ENCODE results near the gene MAP2K3.
"Not testable (repeated sequence)": the region's sequence is repeated elsewhere in the genome, so short reads cannot be mapped to it uniquely, and the experiment has no call there.

MAP2K3 gene

DNA sequence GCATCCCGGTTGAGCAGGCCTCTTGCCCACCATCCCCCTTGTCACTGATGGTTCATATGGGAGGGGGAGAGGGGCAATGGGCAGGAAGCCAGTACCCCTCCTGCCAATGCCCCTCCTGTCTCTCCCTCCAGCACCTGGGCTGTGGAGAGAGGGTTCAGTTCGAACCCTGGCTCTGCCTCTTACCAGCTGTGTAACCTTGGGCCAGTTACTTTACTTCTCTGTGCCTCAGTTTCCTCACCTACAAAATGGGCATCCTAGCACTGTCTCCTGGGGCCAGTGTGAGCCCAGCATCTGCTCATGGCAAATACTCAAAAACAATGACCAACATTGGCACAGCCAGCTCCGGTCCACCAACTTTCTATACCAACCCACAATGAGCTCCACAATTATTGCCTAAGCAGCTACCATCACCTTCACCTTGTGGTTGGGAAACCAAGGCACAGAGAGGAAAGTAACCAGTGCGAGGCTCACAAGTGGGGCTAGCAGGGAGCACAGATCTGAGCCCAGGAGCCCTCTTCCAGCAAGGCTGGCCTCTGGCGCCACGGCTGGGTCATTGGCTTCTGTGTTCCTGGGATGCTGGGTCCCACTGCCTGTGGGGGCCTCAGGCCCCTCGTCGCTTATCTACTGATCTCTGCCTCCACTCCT, 53.6 kb downstream of the MAP2K3 start:
- not testable (repeated sequence) for DNase-seq

DNA sequence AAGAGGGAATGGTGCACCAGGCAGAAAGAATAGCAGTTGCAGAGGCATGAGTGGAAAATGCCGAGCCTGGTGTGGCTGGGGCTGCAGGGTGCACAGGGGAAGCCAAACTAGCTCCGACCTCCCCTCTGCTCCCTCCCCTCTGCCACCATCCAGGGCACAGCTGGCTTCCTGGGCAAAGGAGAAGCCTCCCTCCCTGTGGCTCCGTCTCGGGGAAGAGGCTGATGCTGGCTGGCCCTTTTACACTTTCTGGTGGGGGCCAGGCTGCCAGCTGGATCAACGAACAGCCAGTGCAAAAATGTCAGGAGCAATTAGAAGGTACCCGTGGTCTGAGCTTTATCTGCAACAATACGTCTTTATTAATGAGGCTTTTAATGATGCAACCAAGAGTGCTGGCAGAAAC, 54.5 kb downstream of the MAP2K3 start:
- no peak for DNase-seq

DNA sequence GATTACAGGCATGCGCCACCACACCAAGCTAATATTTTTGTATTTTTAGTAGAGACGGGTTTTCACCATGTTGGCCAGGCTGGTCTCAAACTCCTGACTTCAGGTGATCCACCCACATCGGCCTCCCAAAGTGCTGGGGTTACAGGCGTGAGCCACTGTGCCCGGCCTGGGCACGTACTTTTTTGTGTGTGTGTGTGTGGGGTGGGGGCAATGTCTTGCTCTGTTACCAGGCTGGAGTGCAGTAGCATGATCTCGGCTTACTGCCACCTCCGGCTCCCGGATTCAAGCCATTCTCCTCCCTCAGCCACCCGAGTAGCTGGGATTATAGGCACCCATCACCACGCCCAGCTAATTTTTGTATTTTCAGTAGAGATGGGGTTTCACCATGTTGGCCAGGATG, 55.1 kb downstream of the MAP2K3 start:
- DNase-seq: not testable (repeated sequence)

DNA sequence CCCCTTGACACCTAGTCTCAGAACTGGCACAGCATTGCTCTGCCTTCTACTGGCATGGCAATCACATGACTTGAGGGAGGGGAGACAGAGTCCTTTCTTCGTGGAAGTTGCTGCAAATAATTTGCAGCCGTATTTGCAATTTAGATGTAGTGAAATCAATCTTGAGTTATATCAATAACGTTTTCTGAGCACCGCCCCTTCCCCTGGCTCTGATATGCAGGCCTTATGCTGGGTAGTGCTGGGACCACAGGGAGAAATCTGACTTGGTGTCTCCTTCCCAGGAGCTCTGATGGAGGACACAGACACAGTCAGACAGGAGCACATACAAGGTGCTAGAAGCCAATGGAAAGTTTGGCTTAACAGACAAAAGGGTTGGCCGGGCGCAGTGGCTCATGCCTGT, 55.9 kb downstream of the MAP2K3 start:
- not testable (repeated sequence) for DNase-seq

DNA sequence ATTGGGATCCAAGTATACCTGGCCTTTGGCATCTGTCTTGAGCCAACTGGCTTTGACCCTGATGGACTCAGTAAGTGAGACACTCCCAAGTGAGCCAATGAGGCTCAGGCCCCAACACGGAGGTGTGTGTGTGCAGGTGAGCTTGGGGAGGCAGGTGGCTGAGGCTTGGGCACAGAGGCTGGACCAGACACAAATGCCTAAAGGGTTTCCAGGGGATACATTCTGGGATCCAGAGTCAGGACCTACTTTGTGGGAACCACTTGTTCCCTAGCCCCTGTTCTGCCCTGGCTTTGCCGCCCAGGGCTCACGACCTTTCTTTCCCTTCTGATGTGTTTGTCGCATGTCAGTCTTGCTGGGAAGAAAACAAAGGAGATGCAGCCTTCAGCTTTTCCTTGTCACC, 56.8 kb downstream of the MAP2K3 start:
- not testable (repeated sequence) for DNase-seq

DNA sequence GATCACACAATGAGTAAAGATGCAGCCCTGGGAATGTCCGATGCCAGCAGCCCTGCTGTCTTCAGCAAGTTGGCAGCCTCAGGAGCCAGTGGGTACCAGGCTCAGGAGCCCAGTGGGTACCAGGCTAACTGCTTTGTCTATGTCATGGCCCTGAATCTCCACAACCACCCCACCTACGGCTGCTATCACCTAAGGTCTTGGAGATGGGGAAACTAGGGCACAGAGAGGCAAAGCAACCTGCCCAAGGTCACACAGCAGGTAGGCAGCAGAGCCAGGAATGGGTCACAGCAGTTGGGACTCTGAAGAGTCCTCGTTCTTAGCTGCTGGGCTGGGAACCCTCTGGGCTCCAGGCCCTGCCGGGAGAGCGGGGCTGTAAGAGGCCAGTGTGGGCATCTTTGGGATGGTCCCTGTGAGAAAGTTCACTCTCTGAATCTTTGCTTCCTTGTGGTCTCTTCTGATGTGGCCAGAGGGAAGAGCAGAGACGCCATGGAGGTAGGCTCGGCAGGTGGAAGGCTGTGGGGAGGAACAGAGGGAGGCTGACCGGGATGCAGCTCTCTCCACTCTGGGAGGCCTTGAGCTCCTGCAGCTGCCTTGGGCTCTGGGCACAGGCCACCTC, 57.5 kb downstream of the MAP2K3 start:
- DNase-seq: not testable (repeated sequence)

DNA sequence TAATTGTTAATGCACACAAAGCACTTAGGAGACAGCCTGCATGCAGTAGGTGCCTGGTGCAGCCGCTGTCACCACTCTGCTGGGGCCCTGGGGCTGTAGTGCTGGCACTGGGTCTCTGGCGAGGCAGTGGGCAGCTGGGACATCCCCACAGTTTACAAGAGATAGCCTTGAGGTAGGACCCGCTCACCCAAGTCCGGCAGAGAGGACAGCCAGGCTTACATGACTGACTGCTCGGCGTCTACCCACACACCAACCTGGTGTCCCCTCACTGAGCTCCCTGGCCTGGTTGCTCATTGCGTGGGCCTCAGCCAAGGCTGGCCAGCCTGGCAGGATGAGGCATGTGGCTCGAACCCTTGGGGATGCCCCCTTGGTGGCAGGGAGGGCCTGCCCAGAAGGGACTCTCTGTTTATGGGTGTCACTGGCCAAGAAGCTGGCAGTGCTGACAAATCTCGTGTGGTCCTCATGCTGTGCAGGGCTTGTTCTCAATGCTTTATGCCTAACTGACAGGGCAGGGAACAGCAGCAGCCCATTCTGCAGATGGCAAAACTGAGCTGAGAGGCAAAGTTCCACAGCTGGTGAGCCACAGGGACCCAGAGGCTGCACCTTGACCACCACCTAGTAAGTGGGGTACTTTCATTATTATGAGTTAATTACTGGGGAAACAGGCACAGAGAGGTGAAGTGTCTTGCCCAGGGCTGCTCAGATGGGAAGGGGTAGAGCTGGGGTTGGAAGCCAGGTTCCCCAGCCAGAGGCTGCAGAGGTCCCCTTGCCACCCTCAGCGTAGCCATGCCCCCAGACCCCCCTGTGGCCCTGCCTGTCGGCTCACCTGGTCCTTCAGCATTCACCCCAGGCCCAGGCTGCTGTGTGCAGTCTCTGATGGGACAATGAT, 58.8 kb downstream of the MAP2K3 start:
- not testable (repeated sequence) for DNase-seq

DNA sequence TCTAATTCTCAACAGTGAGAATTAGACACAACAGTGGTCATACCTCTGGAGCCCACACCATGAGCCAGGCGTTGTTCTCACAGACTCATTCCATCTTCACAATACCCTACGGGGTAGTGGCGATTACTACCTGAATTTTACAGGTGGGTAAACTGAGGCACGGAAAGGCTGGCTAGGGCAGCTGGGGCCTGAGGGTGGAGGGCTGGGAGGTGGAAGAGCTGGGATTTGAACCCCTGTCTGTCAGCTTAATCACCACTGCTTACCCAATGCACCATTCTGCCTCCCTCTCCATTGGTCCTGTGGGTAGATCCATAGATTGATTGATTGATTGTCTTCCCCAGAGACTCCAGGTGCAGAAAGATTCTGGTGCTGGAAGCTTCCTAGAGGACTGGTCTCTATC, 60.3 kb downstream of the MAP2K3 start:
- DNase-seq: not testable (repeated sequence)

DNA sequence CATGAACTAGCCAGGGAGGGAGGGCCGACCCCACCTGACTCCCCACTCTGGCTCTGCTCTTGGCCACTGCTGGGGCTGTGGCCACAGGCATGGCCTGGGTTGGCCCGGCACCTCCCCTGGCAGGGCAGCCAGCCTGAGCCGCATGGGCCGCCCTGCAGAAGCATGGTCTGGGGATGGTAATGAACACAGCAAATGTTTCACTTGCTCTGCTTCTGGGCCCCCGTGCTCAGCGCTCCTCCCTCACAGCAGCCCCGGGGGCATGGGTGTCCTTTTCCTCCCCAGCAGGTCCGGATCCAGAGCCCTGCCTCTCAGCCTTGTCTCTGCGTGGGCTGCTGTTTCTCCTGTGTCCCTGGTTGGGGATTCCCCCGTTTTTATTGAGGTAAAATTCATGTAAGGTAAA, 60.7 kb downstream of the MAP2K3 start:
- no peak for DNase-seq

DNA sequence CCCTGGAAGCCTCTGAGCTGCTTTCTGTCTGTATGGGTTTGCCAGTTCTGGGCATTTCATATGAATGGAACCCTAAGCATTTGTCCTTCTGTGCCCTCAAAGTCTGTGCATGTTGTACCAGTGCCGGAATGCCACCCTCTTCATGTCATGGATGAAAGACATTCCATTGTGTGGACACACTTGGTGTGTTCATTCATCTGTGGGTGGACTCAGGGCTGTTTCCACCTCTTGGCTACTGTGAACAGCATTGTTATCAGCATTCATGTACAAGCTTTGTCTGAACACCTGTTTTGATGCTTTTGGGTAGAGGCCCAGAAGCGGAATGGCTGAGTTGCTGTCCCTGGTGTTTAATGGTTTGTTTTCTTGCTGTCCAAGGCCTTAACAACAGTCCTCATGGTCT, 61.6 kb downstream of the MAP2K3 start:
- not testable (repeated sequence) for DNase-seq

DNA sequence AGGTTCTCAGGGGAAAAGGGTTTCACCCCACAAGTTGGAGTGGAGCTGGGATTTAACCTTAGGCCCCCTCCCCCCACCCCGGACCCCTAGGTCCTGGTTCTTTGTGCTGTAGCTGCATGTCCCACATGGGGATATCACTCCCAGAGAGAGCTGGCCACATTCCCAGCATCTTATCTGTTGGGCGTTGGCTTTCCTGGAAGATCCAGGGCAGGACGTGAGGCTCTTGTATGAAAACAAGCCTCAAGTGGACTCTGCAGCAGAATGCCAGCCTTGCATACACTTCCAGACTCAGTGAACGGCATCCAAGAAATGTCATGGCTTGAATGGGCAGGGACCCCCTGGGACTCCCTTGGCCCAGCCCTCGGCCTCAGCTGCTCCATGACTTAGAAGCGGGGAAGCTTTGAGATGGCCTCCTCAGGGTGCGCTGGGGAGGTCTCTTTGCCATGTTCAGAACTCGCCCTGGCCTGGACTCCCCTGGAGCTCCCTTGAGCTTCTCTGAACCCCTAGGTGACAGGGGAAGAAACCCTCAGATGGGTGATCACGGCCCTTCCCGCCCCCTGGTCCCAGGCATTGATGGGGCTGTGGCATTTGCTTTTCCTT, 62.2 kb downstream of the MAP2K3 start:
- not testable (repeated sequence) for DNase-seq

DNA sequence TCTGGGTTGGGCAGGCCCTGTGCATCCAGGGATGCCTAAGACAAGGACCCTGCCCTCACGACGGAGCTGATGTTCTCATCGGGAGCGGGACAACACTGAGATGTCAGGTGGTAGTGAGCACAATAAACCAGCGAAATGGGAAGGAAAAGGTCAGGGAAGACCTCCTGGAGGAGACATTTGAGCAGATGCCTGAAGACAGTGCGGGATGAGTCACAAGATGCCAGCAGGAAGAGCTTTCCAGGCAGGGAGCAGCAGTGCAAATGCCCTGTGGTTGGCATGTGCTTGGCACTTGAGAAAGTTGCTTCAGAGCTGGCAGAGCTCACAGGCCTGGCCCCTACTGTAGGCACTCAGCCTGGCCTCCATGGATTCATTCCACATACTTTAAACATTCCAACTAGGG, 63.1 kb downstream of the MAP2K3 start:
- not testable (repeated sequence) for DNase-seq

DNA sequence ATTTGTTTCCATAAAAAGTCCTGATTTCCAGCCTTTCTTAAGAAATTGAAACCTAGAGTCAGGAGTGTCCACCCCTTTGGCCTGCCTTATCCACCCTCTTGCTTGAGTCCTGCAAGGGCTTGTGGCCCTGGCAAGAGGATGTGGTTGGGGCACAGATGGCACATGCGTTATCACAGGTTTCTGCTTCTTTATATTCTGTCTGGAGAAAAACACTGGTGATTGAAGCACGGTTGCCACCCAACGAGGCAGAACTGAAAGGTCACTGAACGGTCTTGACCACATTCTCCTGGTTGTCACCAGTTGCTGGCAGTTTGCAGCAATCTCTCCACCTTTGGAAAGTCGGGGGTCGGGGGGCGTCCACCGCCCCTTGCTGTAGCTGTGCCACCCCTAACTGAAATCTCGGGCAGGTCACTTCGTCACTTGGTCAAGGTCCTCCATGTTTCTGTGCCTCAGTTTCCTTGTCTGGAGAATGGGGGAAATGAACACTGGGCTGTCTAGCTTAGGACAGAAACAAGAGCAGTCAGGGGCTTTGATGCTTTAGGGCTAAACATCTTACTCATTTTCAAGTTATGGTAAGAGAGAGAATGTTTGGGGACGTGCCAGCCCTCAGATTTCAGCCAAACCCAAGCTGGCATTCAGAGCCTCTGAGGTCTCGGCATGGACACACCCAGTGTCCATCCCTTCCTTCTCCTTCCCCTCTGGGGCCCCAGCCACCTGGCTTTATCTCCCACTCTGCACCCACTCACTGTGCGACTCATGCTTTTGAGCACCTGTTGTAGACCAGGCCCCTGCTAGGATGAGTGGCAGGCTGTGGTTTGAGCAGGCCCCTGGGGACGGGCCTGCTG, 63.8 kb downstream of the MAP2K3 start:
- not testable (repeated sequence) for DNase-seq

DNA sequence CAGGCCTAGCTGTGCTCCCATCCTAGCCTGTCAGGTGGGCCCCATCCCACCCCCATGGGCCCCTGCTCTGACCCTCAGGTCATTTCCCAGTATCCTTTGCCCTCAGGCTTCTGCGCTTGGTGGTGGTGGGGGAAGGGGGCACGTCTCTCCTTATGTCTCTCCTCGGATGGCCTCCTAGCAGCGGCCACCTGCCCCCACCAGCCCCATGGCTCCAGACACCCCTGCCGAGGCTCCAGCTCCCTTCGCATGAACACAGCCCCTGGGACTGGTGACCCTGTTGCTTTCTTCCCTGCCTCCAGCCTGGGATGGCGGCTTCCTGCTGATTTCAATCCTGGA, 64.4 kb downstream of the MAP2K3 start:
- not testable (repeated sequence) for DNase-seq

DNA sequence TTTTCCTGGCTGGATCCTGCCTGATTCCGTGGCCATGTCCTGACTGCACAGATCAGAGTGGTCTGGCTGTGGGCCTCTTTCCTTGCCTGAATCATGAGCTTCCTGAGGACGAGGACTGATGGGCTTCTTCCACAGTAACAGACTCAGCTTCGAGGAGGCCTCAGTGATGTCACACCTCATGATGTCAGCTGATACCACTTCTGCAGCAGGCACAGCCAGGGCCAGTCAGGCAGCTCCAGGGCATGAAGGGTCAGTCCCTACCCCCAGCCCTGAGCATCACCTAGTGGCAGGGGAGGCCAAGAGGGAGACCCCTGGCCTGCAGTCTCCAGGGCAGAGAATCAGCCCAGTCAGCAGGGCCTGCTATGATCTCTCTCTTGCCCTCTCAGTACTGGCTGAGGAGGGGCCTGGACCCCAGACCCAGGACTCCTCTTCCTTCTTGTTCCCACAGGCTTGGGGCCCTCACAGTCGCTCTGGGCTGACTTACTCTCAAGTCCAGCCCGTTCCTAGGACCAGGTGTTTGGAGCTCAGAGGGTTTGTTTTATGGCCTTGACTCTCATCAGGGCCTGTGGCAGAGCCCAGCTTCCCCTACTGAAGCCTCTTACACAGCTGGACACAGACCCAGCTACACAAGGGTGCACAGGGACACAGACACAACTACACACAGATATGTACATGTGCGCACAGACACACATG, 65.0 kb downstream of the MAP2K3 start:
- not testable (repeated sequence) for DNase-seq

DNA sequence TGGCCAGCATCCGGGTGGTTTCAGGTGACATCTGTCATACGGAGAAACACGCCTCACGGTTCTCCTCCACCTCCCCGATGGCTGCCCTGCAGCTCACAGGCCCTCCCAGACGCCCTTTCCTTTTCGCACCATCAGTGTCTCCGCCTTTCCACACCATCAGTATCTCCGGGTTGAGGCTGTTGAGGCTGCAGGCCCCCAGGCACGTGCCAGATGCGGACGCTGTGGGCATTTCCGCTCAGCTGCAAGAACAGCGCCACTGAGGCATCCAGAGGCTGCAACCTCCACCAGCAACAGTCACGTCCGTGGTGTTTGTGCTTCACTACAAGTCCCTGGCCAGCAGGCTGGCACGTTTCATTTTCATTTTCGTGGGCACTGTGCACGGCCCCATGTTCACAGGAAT, 66.0 kb downstream of the MAP2K3 start:
- DNase-seq: not testable (repeated sequence)

DNA sequence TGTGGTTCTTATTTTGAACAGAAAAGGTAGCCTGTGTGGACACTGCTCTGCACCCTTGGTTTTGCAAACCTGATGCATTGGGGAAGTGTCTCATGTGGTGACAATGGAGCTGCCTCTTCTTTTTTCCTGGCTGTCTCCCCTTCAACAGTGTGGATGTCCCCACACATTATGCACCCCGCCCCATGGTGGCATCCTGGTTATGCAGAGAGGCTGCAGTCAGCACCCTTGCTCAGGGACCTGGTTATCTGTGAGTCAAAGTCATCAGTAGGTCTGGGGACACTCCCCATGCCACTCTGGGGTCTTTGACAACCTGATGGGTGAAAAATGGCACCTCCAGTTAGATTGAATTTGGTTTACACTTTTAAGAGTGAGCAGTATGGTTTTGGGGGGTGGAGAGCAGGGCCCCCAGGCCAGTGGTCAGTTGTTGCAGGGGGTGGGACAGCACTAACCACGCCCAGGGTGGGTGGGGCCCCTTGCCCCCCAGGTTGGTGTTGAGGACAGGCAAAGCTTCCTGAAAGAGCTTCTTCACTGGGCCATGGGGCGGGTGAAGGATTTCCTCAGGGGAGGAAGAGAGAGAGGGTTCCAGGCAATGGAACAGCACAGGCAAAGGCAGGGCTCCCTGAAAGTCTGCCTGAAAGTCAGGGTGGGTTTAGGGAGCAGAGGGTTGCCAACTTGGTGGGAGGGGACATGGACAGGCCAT, 67.0 kb downstream of the MAP2K3 start:
- DNase-seq: no peak

DNA sequence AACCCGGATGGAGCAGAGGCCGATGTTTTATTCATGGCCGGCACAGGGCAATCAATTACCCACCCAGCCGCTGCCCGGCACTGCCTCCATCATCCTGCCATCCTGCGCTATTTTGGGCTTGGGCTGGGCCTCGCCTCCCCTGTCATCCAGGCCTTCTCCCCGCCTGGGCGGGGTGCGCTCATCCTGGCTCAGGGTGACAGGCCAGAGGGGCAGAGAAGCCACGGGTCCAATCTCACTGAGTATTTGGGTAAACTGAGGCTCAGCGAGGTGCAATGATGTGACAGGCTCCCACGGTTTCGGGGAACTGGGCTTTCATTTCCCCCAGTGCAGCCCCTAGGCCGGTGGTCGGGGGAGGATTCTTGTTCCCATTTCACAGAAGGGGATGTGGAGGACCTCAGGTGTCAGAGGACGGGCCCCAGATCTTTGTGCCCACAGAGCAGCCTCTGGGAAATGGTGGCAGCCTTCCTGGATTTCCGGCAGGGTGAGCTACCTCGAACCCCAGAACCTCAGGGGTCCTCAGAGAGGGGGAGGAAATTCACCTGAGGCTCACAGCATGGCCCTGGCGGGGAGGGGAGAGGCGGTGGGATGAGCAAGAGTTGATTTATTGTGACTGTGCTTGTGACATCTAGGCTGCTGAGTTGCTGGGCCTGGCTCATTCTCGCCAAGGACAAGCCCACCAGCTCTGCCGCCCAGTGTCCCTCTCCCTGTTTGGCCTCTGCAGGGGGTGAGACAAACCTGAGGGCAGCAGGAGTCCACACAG, 67.9 kb downstream of the MAP2K3 start:
- no peak for DNase-seq

DNA sequence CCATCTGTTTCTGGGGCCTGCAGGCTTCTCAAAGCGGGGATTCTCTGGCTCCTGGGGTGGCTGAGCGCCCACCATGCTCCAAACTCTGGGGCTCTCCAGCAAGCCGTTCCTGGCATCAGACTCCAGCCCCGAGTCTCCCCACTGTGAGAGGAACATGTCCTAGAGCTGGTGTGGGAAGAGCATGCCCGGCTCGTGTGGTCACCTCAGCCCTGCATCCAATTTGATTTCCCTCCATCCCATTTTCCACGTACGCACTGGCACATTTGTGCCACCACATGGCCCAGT, 68.4 kb downstream of the MAP2K3 start:
- no peak for DNase-seq

DNA sequence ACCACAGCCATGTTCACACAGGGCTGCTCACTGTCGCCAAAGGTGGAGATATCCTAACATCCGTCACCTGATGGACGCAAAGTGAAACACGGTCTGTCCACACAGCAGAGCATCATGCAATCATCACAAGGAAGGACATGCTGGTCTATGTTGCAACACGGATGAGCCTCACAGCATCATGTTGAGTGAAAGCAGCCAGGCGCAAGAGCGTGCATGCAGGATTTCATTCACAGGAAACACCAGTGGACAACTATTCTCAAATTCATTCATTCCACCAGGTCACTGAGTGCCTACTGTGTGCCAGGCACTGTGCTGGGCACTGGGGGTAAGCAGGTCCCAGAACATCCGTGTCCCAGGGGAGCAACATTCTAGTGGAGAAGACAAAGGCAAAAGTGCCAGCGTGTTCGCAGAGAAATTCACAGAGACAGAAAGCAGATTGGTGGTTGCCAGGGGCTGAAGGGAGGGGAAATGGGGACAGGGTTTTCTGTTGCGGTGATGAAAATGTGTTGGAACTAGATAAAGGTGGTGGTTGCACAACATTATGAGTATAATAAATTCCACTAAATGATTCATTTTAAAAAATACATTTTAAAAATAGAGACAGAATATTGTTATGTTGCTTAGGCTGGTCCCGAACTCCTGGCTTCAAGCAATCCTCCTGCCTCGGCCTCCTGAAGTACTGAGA, 69.0 kb downstream of the MAP2K3 start:
- DNase-seq: no peak
